Left lobe of liver (tissue), 2 donors: Measurements from ENCODE around the gene TRIM71. TPM values are rescaled to one million over a fixed set of nuclear protein-coding genes. Genes with fewer than 3 reads are reported as not detected.
A peak's percentile ranks its signal among the peaks of the same experiment; 100 is the strongest.
"Not testable (repeated sequence)": the region's sequence is repeated elsewhere in the genome, so short reads cannot be mapped to it uniquely, and the experiment has no call there.

Source experiments
- ATAC-seq: fragments of 200-7000 bp; cut with Tn5 transposase; one replicate; pipeline ENCODE4 v1.9.1; 2020; ENCODE audit warnings: mild to moderate bottlenecking, moderate library complexity
- DNase-seq: peaks from one replicate; pipeline ENCODE4 v3.0.0-alpha.2; 2020; ENCODE audit warnings: low spot score
- total RNA-seq: library from RNA; stranded (reverse); gene quantifications from one replicate; pipeline ENCODE4 v1.2.1, GENCODE V29; 2021
- donor health status: DM: no; HTN: no; CAD: no; lungs with moderate emphysema.
- donor health status: DM: no; HTN: yes; CAD: no.

TRIM71 gene
- total RNA-seq, 1 donor from 2014 or later: 0.25 TPM

- DNase-seq (no peak), ATAC-seq (no peak)
Observed at GRCh38 chr3:32842531-32842931, 24.7 kb downstream of the TRIM71 start.

GRCh38 chr3:32842987-32843386, 25.2 kb downstream of the TRIM71 start:
- DNase-seq (no peak), ATAC-seq (no peak)

- ATAC-seq (no peak), DNase-seq (no peak)
Observed at GRCh38 chr3:32843510-32844321, 25.9 kb downstream of the TRIM71 start.

GRCh38 chr3:32844322-32844654, 26.5 kb downstream of the TRIM71 start:
- ATAC-seq: no peak
- no peak for DNase-seq

GRCh38 chr3:32844914-32845313, 27.1 kb downstream of the TRIM71 start:
- DNase-seq: no peak
- peak; percentile 60 for ATAC-seq

GRCh38 chr3:32845546-32845945, 27.7 kb downstream of the TRIM71 start:
- ATAC-seq, DNase-seq: not testable (repeated sequence)

- DNase-seq, ATAC-seq: not testable (repeated sequence)
Observed at GRCh38 chr3:32847045-32847444, 29.2 kb downstream of the TRIM71 start.

GRCh38 chr3:32847528-32847927, 29.7 kb downstream of the TRIM71 start:
- ATAC-seq (no peak), DNase-seq (no peak)

GRCh38 chr3:32848215-32848614, 30.4 kb downstream of the TRIM71 start:
- DNase-seq (no peak), ATAC-seq (peak; percentile 62)

GRCh38 chr3:32849046-32849445, 31.2 kb downstream of the TRIM71 start:
- DNase-seq (no peak), ATAC-seq (no peak)

GRCh38 chr3:32850226-32850625, 32.4 kb downstream of the TRIM71 start:
- no peak for DNase-seq
- ATAC-seq: no peak

- DNase-seq: no peak
- no peak for ATAC-seq
Observed at GRCh38 chr3:32850636-32851035, 32.8 kb downstream of the TRIM71 start.

- DNase-seq: no peak
- ATAC-seq: no peak
Observed at GRCh38 chr3:32852146-32852545, 34.3 kb downstream of the TRIM71 start.

GRCh38 chr3:32855350-32855953, 37.7 kb downstream of the TRIM71 start:
- ATAC-seq: no peak

GRCh38 chr3:32856355-32856889, 38.6 kb downstream of the TRIM71 start:
- ATAC-seq (no peak), DNase-seq (no peak)

More at GRCh38 chr3:32855350-32855953, 37.7 kb downstream of the TRIM71 start:
- no peak for DNase-seq

- no peak for ATAC-seq
- no peak for DNase-seq
Observed at GRCh38 chr3:32856901-32857507, 39.2 kb downstream of the TRIM71 start.

GRCh38 chr3:32857921-32858320, 40.1 kb downstream of the TRIM71 start:
- no peak for DNase-seq
- ATAC-seq: no peak

- ATAC-seq (no peak), DNase-seq (no peak)
Observed at GRCh38 chr3:32859604-32860237, 41.9 kb downstream of the TRIM71 start.

- DNase-seq (no peak), ATAC-seq (no peak)
Observed at GRCh38 chr3:32860499-32860898, 42.7 kb downstream of the TRIM71 start.

- no peak for DNase-seq
- ATAC-seq: no peak
Observed at GRCh38 chr3:32861681-32862080, 43.9 kb downstream of the TRIM71 start.

GRCh38 chr3:32862247-32862935, 44.6 kb downstream of the TRIM71 start:
- DNase-seq: no peak
- no peak for ATAC-seq
